Measurements from ENCODE around the gene INVS. TPM values are rescaled to one million over a fixed set of nuclear protein-coding genes. Genes with fewer than 3 reads are reported as not detected.

INVS gene
- total and polyA plus RNA-seq, 2 of the 13 experiments (the other 11 are each of a cell fraction or from before 2014, with no cell fraction given): 11.3 to 16.3 TPM

- TF ChIP-seq ZNF318 (CRISPR knock-in tag; IDR thresholded peaks at IDR 0.05): no peak
- no peak for TF ChIP-seq ZNF672 (CRISPR knock-in tag; IDR thresholded peaks at IDR 0.05)
- TF ChIP-seq PAXIP1 (CRISPR knock-in tag; conservative IDR thresholded peaks at IDR 0.05): no peak
- no peak for TF ChIP-seq SP2 (CRISPR knock-in tag; IDR thresholded peaks at IDR 0.05)
- no peak for TF ChIP-seq THYN1 (CRISPR knock-in tag; IDR thresholded peaks at IDR 0.05; ENCODE audit: borderline replicate concordance, low read depth)
- no peak for TF ChIP-seq ZNF550 (CRISPR knock-in tag; IDR thresholded peaks at IDR 0.05; ENCODE audit: borderline replicate concordance)
Measured at GRCh38 chr9:100341889-100342288, 242.8 kb downstream of the INVS start (continued).

Measured in HepG2 (cell line).